ENCODE data around the gene PSMD14.

Gene PSMD14

GRCh38 chr2:161388146-161388779, 80.0 kb downstream of the PSMD14 start:
- DNase-seq = no peak

DNA sequence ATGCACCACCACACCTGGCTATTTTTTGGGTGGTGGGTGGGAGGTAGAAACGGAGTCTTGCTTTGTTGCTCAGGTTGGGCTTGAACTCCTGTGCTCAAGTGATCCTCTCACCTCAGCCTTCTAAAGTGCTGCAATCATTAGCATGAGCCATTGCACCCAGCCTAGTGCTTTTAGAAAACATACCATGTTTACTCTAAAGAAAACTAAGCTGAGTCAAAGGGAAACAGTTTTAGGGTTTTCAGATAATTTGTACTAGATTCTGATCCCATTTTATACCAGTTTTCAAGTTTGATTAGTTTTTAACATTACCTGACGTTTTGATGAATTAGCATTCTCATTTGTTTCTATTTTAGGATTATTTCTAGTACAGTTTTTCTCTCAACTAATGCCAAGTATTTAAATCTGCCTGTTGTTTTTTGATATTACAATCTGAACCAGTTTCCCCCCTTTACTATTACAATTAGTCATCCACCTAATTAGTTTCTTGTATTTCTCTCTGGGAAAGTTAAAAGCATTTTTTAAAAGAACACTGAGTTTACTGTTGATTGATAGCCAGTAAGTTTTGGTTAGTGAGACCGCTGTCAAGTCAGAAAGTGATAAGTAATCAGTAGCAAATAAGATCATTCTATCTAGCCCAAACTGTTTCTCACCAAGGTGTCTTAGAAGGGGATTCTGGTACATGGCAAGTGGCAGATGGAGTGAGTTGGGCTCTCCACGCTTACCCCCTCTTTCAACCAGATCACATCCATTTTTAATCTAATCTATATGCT, 83.7 kb downstream of the PSMD14 start:
- no peak for DNase-seq

- DNase-seq = no peak
These were observed 91.9 kb downstream of the PSMD14 start for GRCh38 chr2:161400076-161400475.

GRCh38 chr2:161402297-161402696, 94.1 kb downstream of the PSMD14 start:
- no peak for DNase-seq

DNA sequence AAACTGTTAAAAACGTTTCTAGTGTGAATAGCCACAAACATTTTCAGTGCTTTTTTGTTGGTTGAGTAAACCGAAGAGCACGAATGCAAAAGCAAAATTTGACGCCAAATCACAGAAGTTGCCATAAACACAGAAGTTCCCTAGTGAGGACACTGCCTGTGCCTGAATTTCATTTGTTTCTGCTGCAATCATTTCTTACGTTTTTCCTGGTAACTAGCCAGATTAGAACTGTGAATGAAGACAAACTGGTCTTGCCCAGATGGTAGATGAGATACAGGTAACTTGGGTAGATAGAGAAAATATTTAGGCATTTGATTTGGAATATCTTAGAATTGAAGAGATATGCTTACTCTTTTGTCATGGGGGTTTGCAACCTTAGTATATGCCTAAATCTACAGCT, 98.1 kb downstream of the PSMD14 start:
- DNase-seq = peak in 1 of 2 experiments; percentile 13

DNA sequence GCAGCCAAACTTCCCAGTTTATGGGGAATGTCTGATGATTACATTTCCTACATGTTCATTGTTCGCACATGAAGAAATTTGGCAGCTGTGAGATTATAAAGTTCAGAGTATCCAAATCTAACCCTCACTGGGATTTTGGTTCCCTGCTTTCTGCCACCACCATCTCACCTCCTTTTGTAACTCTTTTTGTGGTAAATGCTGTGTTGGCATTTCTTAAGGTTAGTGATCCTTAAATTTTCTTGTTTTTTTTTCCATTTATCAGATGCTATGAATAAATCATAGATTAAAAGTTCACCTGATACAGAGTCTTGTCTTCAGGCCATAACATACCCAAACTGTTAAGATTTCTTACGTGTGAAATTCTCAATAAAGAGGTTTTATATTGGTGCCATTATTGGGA, 99.4 kb downstream of the PSMD14 start:
- DNase-seq = no peak

DNA sequence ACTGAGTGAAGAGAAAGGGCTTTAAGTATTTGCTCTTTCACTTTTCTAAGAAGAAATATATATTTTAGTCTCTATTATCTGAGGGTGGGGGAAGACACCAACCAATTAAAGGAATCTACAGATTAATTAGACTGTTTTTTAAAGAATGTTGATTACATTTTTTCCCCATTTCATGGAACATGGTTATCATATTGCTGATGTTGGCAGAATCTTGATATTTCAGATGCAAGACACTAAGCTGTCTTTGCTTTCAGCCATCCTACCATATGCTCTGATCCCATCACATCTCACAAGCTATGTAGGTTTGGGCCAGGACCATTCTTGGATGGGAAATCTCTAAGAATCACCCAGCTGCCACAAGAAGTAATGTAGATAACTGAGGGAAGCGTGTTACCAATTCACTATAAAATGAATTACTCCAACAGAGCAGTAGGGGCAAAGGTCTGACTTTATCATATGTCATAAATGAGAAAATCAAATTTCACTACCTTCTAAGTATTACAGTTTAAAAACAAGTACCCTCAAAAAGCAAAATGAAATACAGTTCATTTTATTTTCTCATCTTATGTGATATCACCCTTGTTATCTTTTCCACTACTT, 101.2 kb downstream of the PSMD14 start:
- DNase-seq = no peak

DNA sequence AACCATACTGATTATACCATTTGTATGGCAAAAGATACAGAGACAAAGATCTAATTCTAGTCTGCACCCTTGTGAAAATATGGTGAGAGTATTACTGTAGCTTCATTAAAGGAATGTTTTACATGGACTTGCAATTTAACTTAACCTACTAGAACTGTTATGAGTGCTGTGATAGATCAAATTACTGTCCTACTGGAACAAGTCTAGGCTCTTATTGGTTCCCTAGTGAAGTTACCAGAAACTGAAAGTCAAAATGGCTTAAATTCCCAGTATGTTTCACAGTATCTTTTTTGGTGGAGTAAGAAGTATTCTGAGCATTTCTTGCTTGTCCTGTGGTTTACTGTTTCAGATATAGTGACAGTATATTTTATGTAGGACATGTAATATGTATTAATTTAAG, 104.1 kb downstream of the PSMD14 start:
- DNase-seq = no peak

- peak; percentile 21 to 48 for DNase-seq
These were observed 106.1 kb downstream of the PSMD14 start for GRCh38 chr2:161414042-161415033.

GRCh38 chr2:161415034-161415986, 107.1 kb downstream of the PSMD14 start:
- peak in 1 of 2 experiments; percentile 22 for DNase-seq

DNA sequence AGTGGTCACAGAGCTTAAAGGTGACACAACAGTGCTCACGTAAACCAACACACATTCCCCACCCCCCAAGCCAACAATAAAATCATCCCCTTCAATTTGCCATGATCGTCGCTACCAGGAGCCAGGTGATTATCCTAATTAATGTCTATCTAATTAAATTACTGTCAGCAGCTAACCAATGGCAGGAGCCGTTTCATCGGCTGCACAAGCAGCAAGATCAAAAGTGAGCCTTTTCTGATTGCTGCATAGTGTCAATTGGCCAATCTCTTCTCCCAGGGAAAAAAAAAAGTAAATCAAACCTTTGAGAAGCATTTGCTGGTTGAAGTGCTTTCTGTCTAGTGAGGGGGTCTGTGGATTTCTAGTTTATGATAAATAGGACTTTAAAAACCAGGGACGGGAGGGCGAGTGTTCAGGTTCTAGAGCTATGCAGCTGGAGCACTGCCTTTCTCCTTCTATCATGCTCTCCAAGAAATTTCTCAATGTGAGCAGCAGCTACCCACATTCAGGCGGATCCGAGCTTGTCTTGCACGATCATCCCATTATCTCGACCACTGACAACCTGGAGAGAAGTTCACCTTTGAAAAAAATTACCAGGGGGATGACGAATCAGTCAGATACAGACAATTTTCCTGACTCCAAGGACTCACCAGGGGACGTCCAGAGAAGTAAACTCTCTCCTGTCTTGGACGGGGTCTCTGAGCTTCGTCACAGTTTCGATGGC, 107.9 kb downstream of the PSMD14 start, which contains the start of gene TBR1:
Gene TBR1 (plus strand): TSS at position 311 of the 721 bp plus-strand sequence. CDS start 114 bp downstream, at position 425.
- DNase-seq = peak; percentile 27 to 51

- DNase-seq = no peak
These were observed 108.6 kb downstream of the PSMD14 start for GRCh38 chr2:161416708-161417437.

- DNase-seq = no peak
These were observed 109.4 kb downstream of the PSMD14 start for GRCh38 chr2:161417438-161418274.

GRCh38 chr2:161418275-161418714, 110.1 kb downstream of the PSMD14 start:
- DNase-seq = no peak

DNA sequence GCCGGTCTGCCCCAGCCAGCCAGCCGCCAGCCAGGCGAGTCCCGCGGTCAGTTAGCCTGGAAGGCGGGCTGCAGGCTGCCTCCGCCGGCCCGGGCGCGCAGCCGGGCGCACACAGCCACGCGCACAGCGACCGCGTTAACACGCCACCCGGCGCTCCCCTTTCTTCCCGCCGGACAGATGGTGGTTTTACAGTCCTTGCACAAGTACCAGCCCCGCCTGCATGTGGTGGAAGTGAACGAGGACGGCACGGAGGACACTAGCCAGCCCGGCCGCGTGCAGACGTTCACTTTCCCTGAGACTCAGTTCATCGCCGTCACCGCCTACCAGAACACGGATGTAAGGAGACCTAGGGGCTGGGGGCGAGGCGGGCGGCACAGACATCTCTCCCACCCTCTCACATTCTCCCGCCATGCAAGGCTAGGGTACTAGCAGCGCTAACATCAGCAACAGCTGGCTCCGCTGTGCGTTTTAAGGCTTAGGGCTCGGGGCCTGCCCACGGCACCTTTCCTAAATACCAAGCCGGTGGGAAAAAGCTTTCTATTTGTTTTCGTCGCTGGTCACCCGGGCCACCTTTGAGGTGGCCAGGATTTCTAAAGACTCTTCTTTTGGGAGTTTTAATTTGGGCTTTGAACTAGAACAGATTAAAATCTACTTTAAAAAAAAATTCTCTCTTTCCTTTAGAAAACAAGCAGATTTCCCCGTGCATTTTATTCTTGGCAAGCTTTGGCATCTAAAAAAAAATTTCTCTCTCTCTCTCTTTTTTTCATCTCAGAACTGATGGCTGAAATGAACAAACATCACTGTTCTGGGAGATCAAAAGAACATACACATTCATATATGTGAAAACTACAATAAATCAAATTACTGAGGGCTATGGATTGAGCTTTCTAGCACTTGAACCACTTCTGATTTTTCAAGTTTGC, 110.8 kb downstream of the PSMD14 start:
- peak; percentile 28 to 68 for DNase-seq

- DNase-seq = no peak
These were observed 111.5 kb downstream of the PSMD14 start for GRCh38 chr2:161419638-161420190.

DNA sequence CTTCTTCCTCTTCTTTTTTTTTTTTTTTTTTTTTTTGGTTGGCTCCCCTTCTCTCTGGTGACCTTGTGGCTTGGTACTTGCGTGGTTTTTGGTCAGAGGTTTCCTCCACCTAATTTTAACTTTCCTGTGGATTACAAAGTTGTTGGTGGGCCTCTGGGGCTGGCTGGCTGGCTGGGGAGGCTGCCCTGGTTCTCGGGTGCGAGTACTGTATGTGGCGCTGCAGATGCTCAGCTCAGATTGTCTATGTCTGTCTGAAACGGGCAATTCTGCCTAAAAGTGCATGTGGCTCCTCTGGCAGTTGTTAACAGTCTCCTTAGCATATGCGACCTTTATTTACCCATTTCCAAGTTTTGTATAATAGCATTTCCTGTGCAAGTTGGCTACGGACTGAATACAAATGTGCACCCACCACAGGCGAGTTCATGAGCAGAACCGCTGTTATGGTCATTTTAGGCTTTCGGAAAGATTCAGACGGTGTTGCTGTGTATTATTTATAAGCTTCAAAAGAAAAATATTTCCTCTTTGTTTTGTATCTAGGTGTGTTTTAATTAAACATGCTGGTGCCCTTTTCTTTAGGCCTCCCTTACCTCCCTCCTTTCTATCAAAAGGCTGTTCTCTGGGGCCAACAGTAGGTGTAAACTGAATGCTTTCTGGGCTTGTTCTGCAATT, 112.3 kb downstream of the PSMD14 start:
- no peak for DNase-seq
